ENCODE data around the gene INSYN1.

- no peak for TF ChIP-seq CTCF (IDR thresholded peaks at IDR 0.05)
- TF ChIP-seq POLR2A (IDR thresholded peaks at IDR 0.05) = no peak
- TF ChIP-seq POLR2AphosphoS5 (IDR thresholded peaks at IDR 0.05) = no peak
- TF ChIP-seq EP300 (IDR thresholded peaks at IDR 0.05) = no peak
Measured at GRCh38 chr15:73712107-73712506, 41.0 kb downstream of the INSYN1 start.
